ENCODE measurements around the gene ACADSB. TPM values are rescaled to one million over a fixed set of nuclear protein-coding genes. Genes with fewer than 3 reads are reported as not detected.

The ACADSB gene
- total RNA-seq, 2 donors from 2014 or later = 40.4 to 58.7 TPM

DNA sequence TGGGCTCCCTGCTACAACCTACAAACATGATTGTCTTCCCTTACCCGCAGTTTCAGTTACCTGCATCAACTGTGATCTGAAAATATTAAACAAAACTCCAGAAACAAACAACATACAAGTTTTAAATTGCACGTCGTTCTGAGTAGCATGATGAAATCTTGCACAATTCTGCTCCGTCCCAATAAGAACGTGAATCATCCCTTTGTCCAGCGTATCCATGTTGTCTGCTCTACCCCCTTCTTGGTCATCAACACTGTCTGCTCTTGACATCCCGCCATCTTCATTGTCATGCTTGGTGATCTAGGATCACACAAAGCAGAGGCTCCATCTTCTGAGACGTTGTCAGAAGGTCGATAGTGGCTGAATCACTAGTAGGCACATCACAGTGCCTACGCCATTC, 53.9 kb downstream of the ACADSB start:
- TF ChIP-seq, protein P1, sequence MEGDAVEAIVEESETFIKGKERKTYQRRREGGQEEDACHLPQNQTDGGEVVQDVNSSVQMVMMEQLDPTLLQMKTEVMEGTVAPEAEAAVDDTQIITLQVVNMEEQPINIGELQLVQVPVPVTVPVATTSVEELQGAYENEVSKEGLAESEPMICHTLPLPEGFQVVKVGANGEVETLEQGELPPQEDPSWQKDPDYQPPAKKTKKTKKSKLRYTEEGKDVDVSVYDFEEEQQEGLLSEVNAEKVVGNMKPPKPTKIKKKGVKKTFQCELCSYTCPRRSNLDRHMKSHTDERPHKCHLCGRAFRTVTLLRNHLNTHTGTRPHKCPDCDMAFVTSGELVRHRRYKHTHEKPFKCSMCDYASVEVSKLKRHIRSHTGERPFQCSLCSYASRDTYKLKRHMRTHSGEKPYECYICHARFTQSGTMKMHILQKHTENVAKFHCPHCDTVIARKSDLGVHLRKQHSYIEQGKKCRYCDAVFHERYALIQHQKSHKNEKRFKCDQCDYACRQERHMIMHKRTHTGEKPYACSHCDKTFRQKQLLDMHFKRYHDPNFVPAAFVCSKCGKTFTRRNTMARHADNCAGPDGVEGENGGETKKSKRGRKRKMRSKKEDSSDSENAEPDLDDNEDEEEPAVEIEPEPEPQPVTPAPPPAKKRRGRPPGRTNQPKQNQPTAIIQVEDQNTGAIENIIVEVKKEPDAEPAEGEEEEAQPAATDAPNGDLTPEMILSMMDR (conservative IDR thresholded peaks at IDR 0.05) = no peak
- no peak overlapping the region for H3K27ac ChIP-seq (ENCODE audit: low read depth, low read length)
- Mint-ChIP-seq H3K27ac (no peak overlapping the region), H3K9me3 (no peaks in the 10 kb centered on the region), H3K4me3 (no peak overlapping the region), H3K36me3 (ENCODE audit: low read depth) (peaks cover 3% of the 10 kb centered on the region), H3K27me3 (ENCODE audit: insufficient read depth) (no peaks in the 10 kb centered on the region), H3K4me1 (no peaks in the 10 kb centered on the region)
- H3K4me3 ChIP-seq (ENCODE audit: low read length) = no peak overlapping the region
- H3K9ac ChIP-seq (ENCODE audit: extremely low read depth, low read length, poor library complexity, severe bottlenecking) = no peak overlapping the region
- 84 to 93% methylated on average over 9 to 10 of the region's 10 CpGs for WGBS, 2 experiments (ENCODE audit: insufficient coverage in 1 of 2, insufficient read length in 1 of 2)
- no peaks in the 10 kb centered on the region for H3K36me3 ChIP-seq (ENCODE audit: control insufficient read depth, insufficient read depth, low read length)
- no peaks in the 10 kb centered on the region for H3K9me3 ChIP-seq (ENCODE audit: control insufficient read depth, low read length)
- H3K4me1 ChIP-seq (ENCODE audit: control insufficient read depth, insufficient read depth, low read length) = no peaks in the 10 kb centered on the region
- no peak for DNase-seq
- no peaks in the 10 kb centered on the region for H3K27me3 ChIP-seq (ENCODE audit: control insufficient read depth, insufficient read depth, low read length, poor library complexity, severe bottlenecking)

DNA sequence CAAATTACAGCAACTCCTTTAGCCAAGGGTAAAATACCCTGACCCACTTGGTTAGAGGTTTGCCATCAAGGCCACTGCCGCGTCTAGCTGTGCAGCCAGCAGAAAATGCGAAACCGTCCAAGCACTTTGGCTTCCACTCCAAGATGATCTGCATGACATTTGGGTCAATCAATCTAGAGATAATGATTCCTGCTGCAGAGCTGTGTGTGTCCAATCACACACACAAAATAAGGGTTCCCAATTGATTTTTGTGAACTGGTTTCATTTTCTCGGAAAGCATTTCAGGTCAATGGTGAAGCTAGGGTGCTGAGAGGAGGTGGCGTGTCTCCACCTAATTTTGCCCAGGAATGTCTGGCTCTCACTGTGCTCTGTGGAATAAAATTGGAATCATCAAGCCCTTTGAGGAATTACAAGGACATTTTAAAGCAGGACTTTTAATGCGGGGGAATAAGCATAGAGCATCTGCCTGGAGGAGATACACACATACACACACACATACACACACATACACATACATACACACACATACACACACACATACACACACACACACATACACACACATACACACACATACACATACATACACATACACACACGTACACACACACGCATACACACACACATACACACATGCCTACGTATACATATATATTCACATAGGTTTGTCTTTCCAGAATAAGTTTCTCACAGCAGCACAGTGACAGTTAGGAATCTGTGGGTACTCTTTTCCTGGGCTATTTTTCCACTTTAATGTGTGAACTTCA, 59.5 kb downstream of the ACADSB start:
- no peak overlapping the region for H3K27ac Mint-ChIP-seq
- H3K27me3 Mint-ChIP-seq (ENCODE audit: insufficient read depth) = no peaks in the 10 kb centered on the region
- no peaks in the 10 kb centered on the region for H3K36me3 ChIP-seq (ENCODE audit: control insufficient read depth, insufficient read depth, low read length)
- H3K4me3 Mint-ChIP-seq = no peak overlapping the region
- DNase-seq = no peak
- H3K4me1 ChIP-seq (ENCODE audit: control insufficient read depth, insufficient read depth, low read length) = no peaks in the 10 kb centered on the region
- H3K9ac ChIP-seq (ENCODE audit: extremely low read depth, low read length, poor library complexity, severe bottlenecking) = no peak overlapping the region
- H3K36me3 Mint-ChIP-seq (ENCODE audit: low read depth) = no peaks in the 10 kb centered on the region
- no peak overlapping the region for H3K4me3 ChIP-seq (ENCODE audit: low read length)
- no peaks in the 10 kb centered on the region for H3K27me3 ChIP-seq (ENCODE audit: control insufficient read depth, insufficient read depth, low read length, poor library complexity, severe bottlenecking)
- no peaks in the 10 kb centered on the region for H3K9me3 Mint-ChIP-seq
- TF ChIP-seq, protein P1 (conservative IDR thresholded peaks at IDR 0.05) = no peak
- H3K27ac ChIP-seq (ENCODE audit: low read depth, low read length) = no peak overlapping the region
- H3K9me3 ChIP-seq (ENCODE audit: control insufficient read depth, low read length) = no peaks in the 10 kb centered on the region
- 94 to 98% methylated on average over 9 to 10 of the region's 10 CpGs for WGBS, 2 experiments (ENCODE audit: insufficient coverage in 1 of 2, insufficient read length in 1 of 2)
- no peaks in the 10 kb centered on the region for H3K4me1 Mint-ChIP-seq

DNA sequence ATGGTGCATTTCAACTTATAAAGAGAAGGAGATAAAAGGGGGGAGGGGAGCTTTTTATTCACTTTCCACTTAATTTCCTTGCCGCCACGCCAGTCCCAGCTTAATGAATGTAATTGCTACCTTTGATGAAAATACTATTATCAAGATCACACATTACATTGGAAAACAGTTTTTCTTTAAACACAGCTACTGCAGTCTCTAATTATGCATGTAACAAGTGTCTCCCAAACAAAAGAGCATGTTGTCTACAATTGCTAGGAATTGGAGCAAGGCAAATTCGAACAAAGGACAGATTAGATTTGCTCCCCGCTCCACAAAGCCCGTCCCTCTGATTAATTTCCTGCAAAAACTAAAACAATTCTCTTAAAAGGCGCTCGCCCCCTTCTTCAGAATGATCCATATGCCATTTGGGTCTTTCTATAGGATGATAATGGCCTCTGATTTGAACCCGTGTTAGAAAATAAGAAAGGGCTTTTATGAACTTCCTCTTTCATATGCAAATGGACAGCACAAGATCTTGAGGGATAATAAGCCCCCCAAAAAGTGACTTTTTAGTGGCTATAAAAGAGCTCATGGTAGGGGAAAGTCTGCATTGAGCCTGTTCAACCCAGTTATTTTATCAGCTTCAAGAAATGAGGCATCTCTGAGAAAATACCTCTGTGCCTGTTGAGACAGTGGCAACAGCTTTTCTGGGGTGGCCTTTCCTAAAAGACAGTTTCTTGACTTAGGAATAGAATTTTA, 60.6 kb downstream of the ACADSB start:
- Histone ChIP-seq H3K36me3 (ENCODE audit: control insufficient read depth, insufficient read depth, low read length) (no peaks in the 10 kb centered on the region), H3K4me3 (ENCODE audit: low read length) (no peak overlapping the region), H3K9me3 (ENCODE audit: control insufficient read depth, low read length) (no peaks in the 10 kb centered on the region), H3K9ac (ENCODE audit: extremely low read depth, low read length, poor library complexity, severe bottlenecking) (no peak overlapping the region), H3K4me1 (ENCODE audit: control insufficient read depth, insufficient read depth, low read length) (no peaks in the 10 kb centered on the region), H3K27me3 (ENCODE audit: control insufficient read depth, insufficient read depth, low read length, poor library complexity, severe bottlenecking) (no peaks in the 10 kb centered on the region), H3K27ac (ENCODE audit: low read depth, low read length) (peak overlapping the region; percentile 64)
- no peak for DNase-seq
- Mint-ChIP-seq H3K9me3 (no peaks in the 10 kb centered on the region), H3K27me3 (ENCODE audit: insufficient read depth) (no peaks in the 10 kb centered on the region), H3K36me3 (ENCODE audit: low read depth) (no peaks in the 10 kb centered on the region), H3K27ac (no peak overlapping the region), H3K4me1 (no peaks in the 10 kb centered on the region), H3K4me3 (no peak overlapping the region)
- TF ChIP-seq, protein P1 (conservative IDR thresholded peaks at IDR 0.05) = no peak
- 84 to 86% methylated on average over 6 to 8 of the region's 8 CpGs for WGBS, 2 experiments (ENCODE audit: insufficient coverage in 1 of 2, insufficient read length in 1 of 2)
